SK-N-SH (cell line): Measurements from ENCODE around the gene STAM2. TPM values are rescaled to one million over a fixed set of nuclear protein-coding genes. Genes with fewer than 3 reads are reported as not detected.
A peak's percentile ranks its signal among the peaks of the same experiment; 100 is the strongest.

Source experiments
- CTCF ChIA-PET: fragments of 300-600, 350-600 bp; formaldehyde crosslinking; extraction: SDS; loops from one replicate; lab custom pipeline; 2021; lab: Yijun Ruan, JAX
- POLR2A ChIA-PET: fragments of 350-600 bp; sonication (Branson Sonifier 250); formaldehyde crosslinking; extraction: SDS; loops from one replicate; lab custom pipeline; 2020; ENCODE audit warnings: antibody characterized with exemption, inconsistent platforms; lab: Yijun Ruan, JAX
- DNase-seq: peaks from one replicate; pipeline ENCODE4 v3.0.0; 2012
- H2AFZ ChIP-seq: fragments of 200-600 bp; sonication (generic); 2 replicates; pipeline ENCODE4 v1.8.1; 2016; ENCODE audit warnings: antibody characterized with exemption, mild to moderate bottlenecking, low read depth
- H3F3A ChIP-seq: fragments of 200-600 bp; sonication (generic); replicated peaks from 2 replicates; pipeline ENCODE3; 2016; ENCODE audit warnings: antibody characterized with exemption, mild to moderate bottlenecking; ENCODE audit not compliant: insufficient read depth
- H3K27ac ChIP-seq, 2 experiments: fragments of 200-500 bp in 1 of 2; fragments of 200-600 bp in 1 of 2; sonication (Bioruptor generic) in 1 of 2; sonication (generic), shearing (Covaris generic) in 1 of 2; 2 replicates each; pipeline versions ENCODE4 v1.5.1 to v1.6.1; 2014 to 2016; ENCODE audit warnings: low read depth in 2 of 2, inconsistent platforms in 1 of 2, low read length in 1 of 2, mild to moderate bottlenecking in 1 of 2, mixed read lengths in 1 of 2
- H3K27me3 ChIP-seq: fragments of 200-600 bp; sonication (generic), shearing (Covaris generic); 2 replicates; pipeline ENCODE4 v1.6.1; 2016; ENCODE audit warnings: mixed run types; ENCODE audit not compliant: insufficient read depth
- H3K36me3 ChIP-seq, 2 experiments: fragments of 200-500 bp in 1 of 2; fragments of 200-600 bp in 1 of 2; sonication (Bioruptor generic) in 1 of 2; sonication (generic) in 1 of 2; replicated peaks in 1 of 2; 2 replicates each; pipeline versions ENCODE3 to v1.5.1; 2014 to 2016; ENCODE audit warnings: low read length in 1 of 2, mild to moderate bottlenecking in 1 of 2; ENCODE audit not compliant: insufficient read depth in 2 of 2, control insufficient read depth in 1 of 2
- H3K4me1 ChIP-seq, 2 experiments: fragments of 200-500 bp in 1 of 2; fragments of 200-600 bp in 1 of 2; sonication (Bioruptor generic) in 1 of 2; sonication (generic), shearing (Covaris generic) in 1 of 2; 2 replicates each; pipeline versions ENCODE4 v1.5.1 to v1.6.1; 2014 to 2016; ENCODE audit warnings: low read depth in 1 of 2, low read length in 1 of 2, mixed run types in 1 of 2; ENCODE audit not compliant: insufficient read depth in 2 of 2, control insufficient read depth in 1 of 2
- H3K4me2 ChIP-seq: fragments of 200-600 bp; sonication (generic), shearing (Covaris generic); 2 replicates; pipeline ENCODE4 v1.6.1; 2017; ENCODE audit warnings: mixed run types
- H3K4me3 ChIP-seq, 2 experiments: fragments of 200-500 bp in 1 of 2; fragments of 200-600 bp in 1 of 2; sonication (Bioruptor generic) in 1 of 2; sonication (generic), shearing (Covaris generic) in 1 of 2; 2 replicates each; pipeline versions ENCODE4 v1.5.1 to v1.8.1; 2014 to 2016; ENCODE audit warnings: low read depth in 2 of 2, inconsistent platforms in 1 of 2, low read length in 1 of 2, mild to moderate bottlenecking in 1 of 2, mixed read lengths in 1 of 2, moderate library complexity in 1 of 2
- H3K79me2 ChIP-seq: fragments of 200-600 bp; sonication (generic); 2 replicates; pipeline ENCODE4 v1.8.1; 2017; ENCODE audit warnings: mild to moderate bottlenecking; ENCODE audit not compliant: insufficient read depth
- H3K9ac ChIP-seq: fragments of 200-600 bp; sonication (generic); 2 replicates; pipeline ENCODE4 v1.6.1; 2017; ENCODE audit warnings: mixed run types
- H3K9me2 ChIP-seq: fragments of 200-600 bp; sonication (generic); 2 replicates; pipeline ENCODE4 v1.6.1; 2017; ENCODE audit warnings: mixed run types
- H3K9me3 ChIP-seq: fragments of 200-600 bp; sonication (generic); 2 replicates; pipeline ENCODE4 v1.6.1; 2017; ENCODE audit warnings: mixed run types, mild to moderate bottlenecking, moderate library complexity
- H4K20me1 ChIP-seq: fragments of 200-600 bp; sonication (generic); 2 replicates; pipeline ENCODE4 v1.6.1; 2017; ENCODE audit warnings: mild to moderate bottlenecking, mixed run types; ENCODE audit not compliant: insufficient read depth
- EP300 ChIP-seq, 2 experiments: IDR thresholded peaks; 2 replicates each; pipeline versions ENCODE4 v1.4.0 to v1.6.1; 2012; ENCODE audit warnings: borderline replicate concordance in 1 of 2, low read depth in 1 of 2, low read length in 1 of 2
- FOSL2 ChIP-seq: IDR thresholded peaks from 2 replicates; pipeline ENCODE4 v1.4.0; 2012; ENCODE audit warnings: low read depth, mild to moderate bottlenecking, moderate library complexity, borderline replicate concordance
- JUND ChIP-seq: IDR thresholded peaks from 2 replicates; pipeline ENCODE4 v1.4.0; 2012
- MAX ChIP-seq: IDR thresholded peaks from 2 replicates; pipeline ENCODE4 v1.4.0; 2012; ENCODE audit warnings: low read depth
- NFIC ChIP-seq: IDR thresholded peaks from 2 replicates; pipeline ENCODE4 v1.4.0; 2012; ENCODE audit warnings: borderline replicate concordance
- NRF1 ChIP-seq: IDR thresholded peaks from 2 replicates; pipeline ENCODE4 v1.6.1; 2012; ENCODE audit warnings: low read depth, mild to moderate bottlenecking, low read length
- PBX3 ChIP-seq: IDR thresholded peaks from 2 replicates; pipeline ENCODE4; 2012
- POLR2AphosphoS5 ChIP-seq: IDR thresholded peaks from 2 replicates; pipeline ENCODE4 v1.6.1; 2012; ENCODE audit warnings: low read depth, low read length
- REST ChIP-seq: IDR thresholded peaks from 2 replicates; pipeline ENCODE4 v1.6.1; 2012; ENCODE audit warnings: mild to moderate bottlenecking, low read depth, low read length, moderate library complexity
- RFX5 ChIP-seq: IDR thresholded peaks from 2 replicates; pipeline ENCODE4 v1.6.1; 2012; ENCODE audit warnings: mild to moderate bottlenecking, improper control_type of control experiment, low read length
- RXRA ChIP-seq: IDR thresholded peaks from 2 replicates; pipeline ENCODE4 v1.4.0; 2012; ENCODE audit warnings: low read depth, mild to moderate bottlenecking, borderline replicate concordance
- SIN3A ChIP-seq: IDR thresholded peaks from 2 replicates; pipeline ENCODE4 v1.6.1; 2012; ENCODE audit warnings: low read depth, mild to moderate bottlenecking, low read length, moderate library complexity, borderline replicate concordance
- TAF1 ChIP-seq: IDR thresholded peaks from 2 replicates; pipeline ENCODE4 v1.6.1; 2012; ENCODE audit warnings: low read depth, mild to moderate bottlenecking, low read length, moderate library complexity, borderline replicate concordance
- TCF12 ChIP-seq: IDR thresholded peaks from 2 replicates; pipeline ENCODE4 v1.4.0; 2012
- TEAD4 ChIP-seq: IDR thresholded peaks from 2 replicates; pipeline ENCODE4 v1.4.0; 2012; ENCODE audit warnings: mild to moderate bottlenecking, borderline replicate concordance; ENCODE audit not compliant: insufficient read depth
- USF2 ChIP-seq: fragments of 150-350 bp; IDR thresholded peaks from 2 replicates; pipeline ENCODE4 v1.6.1; 2017; ENCODE audit warnings: antibody characterized with exemption, low read length, low read depth, borderline replicate concordance
- YY1 ChIP-seq: IDR thresholded peaks from 2 replicates; pipeline ENCODE4 v1.4.0; 2012; ENCODE audit warnings: low read depth, mild to moderate bottlenecking
- ZBTB33 ChIP-seq: IDR thresholded peaks from 2 replicates; pipeline ENCODE4 v1.4.0; 2012; ENCODE audit warnings: low read depth, borderline replicate concordance
- WGBS: methylation state at CpG from one replicate; pipeline ENCODE4 v1.1.6; 2017; ENCODE audit warnings: low lambda C conversion rate; 5-methylcytosine and 5-hydroxymethylcytosine counted together
- polyA plus RNA-seq, 3 experiments: library from polyadenylated mRNA; depleted of rRNA; stranded (reverse); fragments of >200 nt; gene quantifications; 2 replicates each; pipeline ENCODE4 v1.2.3, GENCODE V29; 2012

STAM2 gene
- polyA plus RNA-seq, 1 of the 3 experiments (the other 2 are of a cell fraction): 6.9 TPM

- peak overlapping the region; percentile 48 to 89 for H3K27ac ChIP-seq
- WGBS: 19% methylated on average over 7 of the region's 9 CpGs
- peak overlapping the region; percentile 73 for H3K4me2 ChIP-seq
- POLR2A ChIA-PET: no interaction called here
- peak; percentile 32 for DNase-seq
- H3K9me3 ChIP-seq: no peaks in the 10 kb centered on the region
- no peaks in the 10 kb centered on the region for H4K20me1 ChIP-seq
- H3K4me1 ChIP-seq: peaks cover 8 to 10% of the 10 kb centered on the region in 2 experiments; a peak in 3 of 4 replicates
- peak overlapping the region; percentile 26 to 61; a peak in 3 of 4 replicates for H3K4me3 ChIP-seq
- CTCF ChIA-PET: interaction anchor here (0.5 to 1.8 kb wide), 4 partner anchors 11 to 515 kb away, joined by 3 to 6 read pairs (median 4); no protein-coding TSS in a partner anchor
- H3K79me2 ChIP-seq: no peaks in the 10 kb centered on the region
- peak overlapping the region; percentile 80 for H2AFZ ChIP-seq
- TF ChIP-seq REST (no peak; the same call in 1 of the 2 replicates), MAX (peak; percentile 77), EP300 (IDR thresholded peaks at IDR 0.05; ENCODE audit: borderline replicate concordance in 1 of 2, low read depth in 1 of 2, low read length in 1 of 2) (peak in 1 of 2 experiments; percentile 74; a peak in 1 of 4 replicates), USF2 (no peak), NFIC (peak; percentile 92), PBX3 (peak; percentile 66), JUND (peak; percentile 87), TCF12 (peak; percentile 76), TEAD4 (peak; percentile 64; the same call in 1 of the 2 replicates), POLR2AphosphoS5 (peak; percentile 34; the same call in 1 of the 2 replicates), NRF1 (no peak), RXRA (peak; percentile 34; the same call in 1 of the 2 replicates), FOSL2 (peak; percentile 93), SIN3A (peak; percentile 72; the same call in 1 of the 2 replicates), YY1 (no peak), RFX5 (peak; percentile 25; the same call in 1 of the 2 replicates), ZBTB33 (0 out of 2 replicates have a peak, but pooled peaks have one; percentile 10), TAF1 (peak; percentile 12; the same call in 1 of the 2 replicates)
- no peaks in the 10 kb centered on the region for H3K27me3 ChIP-seq
- H3K36me3 ChIP-seq: no peaks in the 10 kb centered on the region
- peak overlapping the region; percentile 64; the same call in 1 of the 2 replicates for H3K9ac ChIP-seq
- H3K9me2 ChIP-seq: no peaks in the 10 kb centered on the region
- H3F3A ChIP-seq: peaks cover 30% of the 10 kb centered on the region
These were observed 25.3 kb upstream of the STAM2 start for GRCh38 chr2:152200565-152201465.
